Measurements from ENCODE around the gene MOB1B.

DNA sequence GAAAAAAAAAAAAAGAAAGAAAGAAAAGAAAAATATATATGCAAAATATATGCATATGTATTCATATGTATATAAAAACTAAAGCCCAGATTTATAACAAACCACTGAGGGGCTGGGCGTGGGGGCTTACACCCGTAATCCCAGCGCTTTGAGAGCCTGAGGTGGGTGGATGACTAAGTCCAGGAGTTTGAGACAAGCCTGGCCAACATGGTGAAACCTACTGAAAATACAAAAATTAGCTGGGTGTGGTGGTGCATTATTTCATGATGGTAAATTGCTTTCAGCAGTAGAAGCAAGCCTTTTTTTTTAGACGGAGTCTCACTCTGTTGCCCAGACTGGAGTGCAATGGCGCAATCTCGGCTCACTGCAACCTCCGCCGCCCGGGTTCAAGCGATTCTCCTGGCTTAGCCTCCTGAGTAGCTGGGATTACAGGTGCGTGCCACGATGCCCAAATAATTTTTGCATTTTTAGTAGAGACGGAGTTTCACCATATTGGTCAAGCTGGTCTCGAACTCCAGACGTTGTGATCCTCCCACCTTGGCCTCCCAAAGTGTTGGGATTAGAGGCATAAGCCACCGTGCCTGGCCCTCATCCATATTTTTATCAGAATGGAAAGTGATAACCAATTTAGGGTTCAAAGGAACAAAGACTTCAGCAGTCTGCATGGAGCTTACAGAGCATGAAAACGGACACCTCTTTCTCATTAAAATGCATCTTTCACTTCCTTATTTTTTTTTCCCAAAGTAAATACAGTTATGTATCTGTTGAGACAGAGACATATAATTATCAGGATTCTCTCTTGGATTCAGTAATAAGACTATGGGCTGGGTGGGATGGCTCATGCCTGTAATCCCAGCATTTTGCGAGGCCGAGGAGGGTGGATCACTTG, 27.7 kb upstream of the MOB1B start:
- TF ChIP-seq RCOR1 (conservative IDR thresholded peaks at IDR 0.05; ENCODE audit: low read depth, low read length) = no peak
- TF ChIP-seq, protein P1, sequence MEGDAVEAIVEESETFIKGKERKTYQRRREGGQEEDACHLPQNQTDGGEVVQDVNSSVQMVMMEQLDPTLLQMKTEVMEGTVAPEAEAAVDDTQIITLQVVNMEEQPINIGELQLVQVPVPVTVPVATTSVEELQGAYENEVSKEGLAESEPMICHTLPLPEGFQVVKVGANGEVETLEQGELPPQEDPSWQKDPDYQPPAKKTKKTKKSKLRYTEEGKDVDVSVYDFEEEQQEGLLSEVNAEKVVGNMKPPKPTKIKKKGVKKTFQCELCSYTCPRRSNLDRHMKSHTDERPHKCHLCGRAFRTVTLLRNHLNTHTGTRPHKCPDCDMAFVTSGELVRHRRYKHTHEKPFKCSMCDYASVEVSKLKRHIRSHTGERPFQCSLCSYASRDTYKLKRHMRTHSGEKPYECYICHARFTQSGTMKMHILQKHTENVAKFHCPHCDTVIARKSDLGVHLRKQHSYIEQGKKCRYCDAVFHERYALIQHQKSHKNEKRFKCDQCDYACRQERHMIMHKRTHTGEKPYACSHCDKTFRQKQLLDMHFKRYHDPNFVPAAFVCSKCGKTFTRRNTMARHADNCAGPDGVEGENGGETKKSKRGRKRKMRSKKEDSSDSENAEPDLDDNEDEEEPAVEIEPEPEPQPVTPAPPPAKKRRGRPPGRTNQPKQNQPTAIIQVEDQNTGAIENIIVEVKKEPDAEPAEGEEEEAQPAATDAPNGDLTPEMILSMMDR (IDR thresholded peaks at IDR 0.05 in 2 of 3, conservative IDR thresholded peaks at IDR 0.05 in 1 of 3; ENCODE audit: control insufficient read depth in 2 of 3, extremely low read depth in 1 of 3, insufficient read depth in 1 of 3, low read depth in 3 of 3, low read length in 3 of 3) = no peak
- peak; percentile 44; the same call in 1 of the 2 replicates for TF ChIP-seq BCL11A (IDR thresholded peaks at IDR 0.05; ENCODE audit: low read depth, low read length)
- no peak for TF ChIP-seq POLR2A (IDR thresholded peaks at IDR 0.05; ENCODE audit: low read depth, low read length)
- TF ChIP-seq, protein P2, sequence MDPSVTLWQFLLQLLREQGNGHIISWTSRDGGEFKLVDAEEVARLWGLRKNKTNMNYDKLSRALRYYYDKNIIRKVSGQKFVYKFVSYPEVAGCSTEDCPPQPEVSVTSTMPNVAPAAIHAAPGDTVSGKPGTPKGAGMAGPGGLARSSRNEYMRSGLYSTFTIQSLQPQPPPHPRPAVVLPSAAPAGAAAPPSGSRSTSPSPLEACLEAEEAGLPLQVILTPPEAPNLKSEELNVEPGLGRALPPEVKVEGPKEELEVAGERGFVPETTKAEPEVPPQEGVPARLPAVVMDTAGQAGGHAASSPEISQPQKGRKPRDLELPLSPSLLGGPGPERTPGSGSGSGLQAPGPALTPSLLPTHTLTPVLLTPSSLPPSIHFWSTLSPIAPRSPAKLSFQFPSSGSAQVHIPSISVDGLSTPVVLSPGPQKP (IDR thresholded peaks at IDR 0.05; ENCODE audit: low read depth, low read length) = no peak
- no peak for TF ChIP-seq HDAC6 (IDR thresholded peaks at IDR 0.05; ENCODE audit: unreplicated experiment)
- TF ChIP-seq KAT2A (conservative IDR thresholded peaks at IDR 0.05; ENCODE audit: control insufficient read depth, low read depth, low read length) = no peak
- peak; percentile 83 to 86 for TF ChIP-seq IKZF2 (IDR thresholded peaks at IDR 0.05)
- TF ChIP-seq CBFB (IDR thresholded peaks at IDR 0.05; ENCODE audit: low read depth) = no peak
- peak; percentile 40; the same call in 1 of the 2 replicates for TF ChIP-seq MXI1 (IDR thresholded peaks at IDR 0.05; ENCODE audit: low read depth, low read length)
- TF ChIP-seq, protein P3, sequence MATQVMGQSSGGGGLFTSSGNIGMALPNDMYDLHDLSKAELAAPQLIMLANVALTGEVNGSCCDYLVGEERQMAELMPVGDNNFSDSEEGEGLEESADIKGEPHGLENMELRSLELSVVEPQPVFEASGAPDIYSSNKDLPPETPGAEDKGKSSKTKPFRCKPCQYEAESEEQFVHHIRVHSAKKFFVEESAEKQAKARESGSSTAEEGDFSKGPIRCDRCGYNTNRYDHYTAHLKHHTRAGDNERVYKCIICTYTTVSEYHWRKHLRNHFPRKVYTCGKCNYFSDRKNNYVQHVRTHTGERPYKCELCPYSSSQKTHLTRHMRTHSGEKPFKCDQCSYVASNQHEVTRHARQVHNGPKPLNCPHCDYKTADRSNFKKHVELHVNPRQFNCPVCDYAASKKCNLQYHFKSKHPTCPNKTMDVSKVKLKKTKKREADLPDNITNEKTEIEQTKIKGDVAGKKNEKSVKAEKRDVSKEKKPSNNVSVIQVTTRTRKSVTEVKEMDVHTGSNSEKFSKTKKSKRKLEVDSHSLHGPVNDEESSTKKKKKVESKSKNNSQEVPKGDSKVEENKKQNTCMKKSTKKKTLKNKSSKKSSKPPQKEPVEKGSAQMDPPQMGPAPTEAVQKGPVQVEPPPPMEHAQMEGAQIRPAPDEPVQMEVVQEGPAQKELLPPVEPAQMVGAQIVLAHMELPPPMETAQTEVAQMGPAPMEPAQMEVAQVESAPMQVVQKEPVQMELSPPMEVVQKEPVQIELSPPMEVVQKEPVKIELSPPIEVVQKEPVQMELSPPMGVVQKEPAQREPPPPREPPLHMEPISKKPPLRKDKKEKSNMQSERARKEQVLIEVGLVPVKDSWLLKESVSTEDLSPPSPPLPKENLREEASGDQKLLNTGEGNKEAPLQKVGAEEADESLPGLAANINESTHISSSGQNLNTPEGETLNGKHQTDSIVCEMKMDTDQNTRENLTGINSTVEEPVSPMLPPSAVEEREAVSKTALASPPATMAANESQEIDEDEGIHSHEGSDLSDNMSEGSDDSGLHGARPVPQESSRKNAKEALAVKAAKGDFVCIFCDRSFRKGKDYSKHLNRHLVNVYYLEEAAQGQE (IDR thresholded peaks at IDR 0.05; ENCODE audit: low read depth, low read length) = no peak
- no peak for TF ChIP-seq TCF12 (IDR thresholded peaks at IDR 0.05; ENCODE audit: low read depth, low read length)
- no peak for TF ChIP-seq FOXK2 (IDR thresholded peaks at IDR 0.05)
